H1 (cell line): Measurements from ENCODE around the gene RPL38. TPM values are rescaled to one million over a fixed set of nuclear protein-coding genes. Genes with fewer than 3 reads are reported as not detected.

Experiments
- CTCF ChIA-PET: fragments of 300-600 bp; sonication (Branson Sonifier 250); formaldehyde crosslinking; loops from one replicate; lab custom pipeline; 2021; ENCODE audit not compliant: partially characterized antibody; lab: Charles Lee
- POLR2A ChIA-PET: fragments of 300-600 bp; sonication (Branson Sonifier 250); formaldehyde crosslinking; loops from one replicate; lab custom pipeline; 2021; ENCODE audit warnings: inconsistent platforms; ENCODE audit not compliant: partially characterized antibody; lab: Charles Lee
- DNase-seq, 2 experiments: peaks; one replicate each; pipeline versions ENCODE4 v3.0.0 to v3.0.0-alpha.2; 2010 to 2022; ENCODE audit warnings: low spot score in 2 of 2, low read depth in 1 of 2, mixed read lengths in 1 of 2
- FAIRE-seq: peaks from 2 replicates; lab custom pipeline; 2011; peaks lifted over from hg19 to GRCh38; lab: Jason Lieb, UNC
- H2AFZ ChIP-seq: 2 replicates; pipeline ENCODE4 v1.8.1; 2012; ENCODE audit warnings: low read length, inconsistent platforms
- H2AK5ac ChIP-seq: 2 replicates; pipeline ENCODE4 v1.6.1; 2013; ENCODE audit warnings: low read depth, low read length
- H2BK120ac ChIP-seq: replicated peaks from 2 replicates; pipeline ENCODE3; 2013; ENCODE audit warnings: low read depth, low read length, inconsistent platforms
- H2BK12ac ChIP-seq: 2 replicates; pipeline ENCODE4 v1.6.1; 2013; ENCODE audit warnings: low read depth, low read length
- H2BK15ac ChIP-seq: 2 replicates; pipeline ENCODE4 v1.6.1; 2013; ENCODE audit warnings: low read length
- H2BK20ac ChIP-seq: 2 replicates; pipeline ENCODE4 v1.6.1; 2013; ENCODE audit warnings: low read length
- H2BK5ac ChIP-seq: 2 replicates; pipeline ENCODE4 v1.6.1; 2013; ENCODE audit warnings: low read depth, low read length
- H3K14ac ChIP-seq: 2 replicates; pipeline ENCODE4 v1.6.1; 2013; ENCODE audit warnings: inconsistent platforms; ENCODE audit not compliant: insufficient read length
- H3K18ac ChIP-seq: 2 replicates; pipeline ENCODE4 v1.6.1; 2013; ENCODE audit warnings: low read length; ENCODE audit errors: extremely low read depth
- H3K23ac ChIP-seq: 2 replicates; pipeline ENCODE4 v1.6.1; 2013; ENCODE audit warnings: inconsistent platforms; ENCODE audit not compliant: insufficient read length
- H3K23me2 ChIP-seq: 2 replicates; pipeline ENCODE4 v1.6.1; 2013; ENCODE audit warnings: low read depth, low read length
- H3K27ac ChIP-seq: 2 replicates; pipeline ENCODE4 v1.6.1; 2011; ENCODE audit warnings: low read depth, low read length, inconsistent platforms
- H3K27me3 ChIP-seq, 4 experiments: replicated peaks in 1 of 4; 1 replicate in 1 of 4; 2 replicates in 3 of 4; pipeline versions ENCODE4 v1.6.1 to v1.8.1; 2011 to 2013; ENCODE audit warnings: low read length in 3 of 4, mild to moderate bottlenecking in 3 of 4, inconsistent platforms in 2 of 4, mixed read lengths in 2 of 4, moderate library complexity in 1 of 4; ENCODE audit not compliant: control insufficient read depth in 3 of 4, insufficient read depth in 3 of 4; ENCODE audit errors: extremely low read depth in 1 of 4
- H3K36me3 ChIP-seq, 4 experiments: 2 replicates each; pipeline versions ENCODE4 v1.6.1 to v1.8.1; 2011 to 2013; ENCODE audit warnings: mild to moderate bottlenecking in 4 of 4, low read length in 3 of 4, moderate library complexity in 2 of 4, control low read depth in 1 of 4, inconsistent platforms in 1 of 4; ENCODE audit not compliant: insufficient read depth in 4 of 4, control insufficient read depth in 2 of 4
- H3K4ac ChIP-seq: replicated peaks from 2 replicates; pipeline ENCODE3; 2013; ENCODE audit warnings: low read length, low read depth, mixed read lengths, inconsistent platforms; ENCODE audit not compliant: insufficient read length
- H3K4me1 ChIP-seq, 4 experiments: replicated peaks in 1 of 4; 1 replicate in 1 of 4; 2 replicates in 3 of 4; pipeline versions ENCODE4 v1.6.1 to v1.8.1; 2011 to 2013; ENCODE audit warnings: low read length in 3 of 4, inconsistent platforms in 2 of 4, mixed read lengths in 1 of 4; ENCODE audit not compliant: insufficient read depth in 4 of 4, control insufficient read depth in 3 of 4
- H3K4me2 ChIP-seq, 2 experiments: 2 replicates each; pipeline versions ENCODE4 v1.6.1 to v1.8.1; 2011 to 2013; ENCODE audit warnings: low read depth in 2 of 2, low read length in 2 of 2, control low read depth in 1 of 2, inconsistent platforms in 1 of 2, mild to moderate bottlenecking in 1 of 2; ENCODE audit not compliant: insufficient read depth in 1 of 2
- H3K4me3 ChIP-seq, 4 experiments: fragments of 200-600, 300-600 bp in 1 of 4; sonication (generic), shearing (Covaris generic), sonication (Bioruptor Twin) in 1 of 4; 2 replicates each; pipeline versions ENCODE4 v1.5.1 to v1.8.1; 2011 to 2016; ENCODE audit warnings: low read length in 4 of 4, low read depth in 3 of 4, control low read depth in 2 of 4, inconsistent platforms in 2 of 4, mild to moderate bottlenecking in 2 of 4, mixed read lengths in 1 of 4, moderate library complexity in 1 of 4; ENCODE audit not compliant: insufficient read depth in 2 of 4; ENCODE audit errors: extremely low read depth in 1 of 4
- H3K56ac ChIP-seq: replicated peaks from 2 replicates; pipeline ENCODE3; 2013; ENCODE audit warnings: low read depth, mild to moderate bottlenecking, mixed read lengths, low read length, inconsistent platforms; ENCODE audit not compliant: insufficient read length
- H3K79me1 ChIP-seq: 2 replicates; pipeline ENCODE4 v1.6.1; 2013; ENCODE audit warnings: low read depth, low read length, control low read depth
- H3K79me2 ChIP-seq, 2 experiments: 2 replicates each; pipeline versions ENCODE4 v1.6.1 to v1.8.1; 2012 to 2013; ENCODE audit warnings: low read length in 2 of 2, mild to moderate bottlenecking in 2 of 2, inconsistent platforms in 1 of 2; ENCODE audit not compliant: insufficient read depth in 2 of 2, control insufficient read depth in 1 of 2
- H3K9ac ChIP-seq, 4 experiments: replicated peaks in 1 of 4; 1 replicate in 1 of 4; 2 replicates in 3 of 4; pipeline versions ENCODE4 v1.6.1 to v1.8.1; 2011 to 2013; ENCODE audit warnings: low read depth in 3 of 4, low read length in 3 of 4, control low read depth in 2 of 4, mild to moderate bottlenecking in 2 of 4, moderate library complexity in 2 of 4, inconsistent platforms in 1 of 4; ENCODE audit errors: extremely low read depth in 1 of 4
- H3K9me3 ChIP-seq, 2 experiments: 2 replicates each; pipeline versions ENCODE4 v1.6.1 to v1.8.1; 2012 to 2013; ENCODE audit warnings: mild to moderate bottlenecking in 2 of 2, moderate library complexity in 2 of 2, control low read depth in 1 of 2, inconsistent platforms in 1 of 2, low read depth in 1 of 2, low read length in 1 of 2, mixed read lengths in 1 of 2; ENCODE audit not compliant: insufficient read depth in 2 of 2
- H4K20me1 ChIP-seq, 2 experiments: replicated peaks in 1 of 2; 2 replicates each; pipeline versions ENCODE3 to v1.8.1; 2011 to 2013; ENCODE audit warnings: inconsistent platforms in 2 of 2, low read length in 2 of 2, mild to moderate bottlenecking in 1 of 2; ENCODE audit not compliant: insufficient read depth in 2 of 2, control insufficient read depth in 1 of 2
- H4K5ac ChIP-seq: 2 replicates; pipeline ENCODE4 v1.6.1; 2013; ENCODE audit warnings: low read length, low read depth, mixed read lengths, inconsistent platforms; ENCODE audit not compliant: insufficient read length
- H4K8ac ChIP-seq: 2 replicates; pipeline ENCODE4 v1.8.0; 2013; ENCODE audit warnings: mild to moderate bottlenecking, moderate library complexity, low read length, inconsistent platforms; ENCODE audit not compliant: insufficient read depth; ENCODE audit errors: extremely low read depth
- H4K91ac ChIP-seq: replicated peaks from 2 replicates; pipeline ENCODE3; 2013; ENCODE audit warnings: low read length, mixed read lengths, inconsistent platforms; ENCODE audit not compliant: insufficient read length
- CEBPB ChIP-seq: IDR thresholded peaks from 2 replicates; pipeline ENCODE4 v1.6.1; 2012; ENCODE audit warnings: low read depth, low read length
- CREB1 ChIP-seq: IDR thresholded peaks from 2 replicates; pipeline ENCODE4 v1.6.1; 2012; ENCODE audit warnings: inconsistent platforms
- CTBP2 ChIP-seq: IDR thresholded peaks from 2 replicates; pipeline ENCODE4 v1.7.0; 2011; ENCODE audit warnings: borderline replicate concordance, mild to moderate bottlenecking, moderate library complexity, mixed read lengths, low read length; ENCODE audit not compliant: insufficient read depth, insufficient read length
- EZH2 ChIP-seq: fragments of 200-600 bp; sonication (generic); IDR thresholded peaks from 2 replicates; pipeline ENCODE4 v1.7.1; 2012; ENCODE audit warnings: low read depth, mild to moderate bottlenecking, moderate library complexity, low read length, inconsistent platforms; ENCODE audit not compliant: severe bottlenecking
- POLR2AphosphoS5 ChIP-seq: IDR thresholded peaks from 2 replicates; pipeline ENCODE4 v1.6.1; 2011; ENCODE audit warnings: low read depth, low read length
- RBBP5 ChIP-seq: IDR thresholded peaks from 2 replicates; pipeline ENCODE4 v1.7.1; 2012; ENCODE audit warnings: low read depth, mild to moderate bottlenecking, inconsistent platforms, low read length, moderate library complexity, borderline replicate concordance
- SIRT6 ChIP-seq: IDR thresholded peaks from one replicate; pipeline ENCODE4 v1.7.1; 2012; ENCODE audit warnings: low read length, inconsistent platforms
- SIX5 ChIP-seq: IDR thresholded peaks from 2 replicates; pipeline ENCODE4 v1.6.1; 2011; ENCODE audit warnings: mild to moderate bottlenecking, low read depth, low read length
- TAF7 ChIP-seq: optimal IDR thresholded peaks from 2 replicates; pipeline ENCODE3; 2011; ENCODE audit warnings: low read depth, mild to moderate bottlenecking, inconsistent platforms, low read length, moderate library complexity, borderline replicate concordance
- TEAD4 ChIP-seq: IDR thresholded peaks from 2 replicates; pipeline ENCODE4 v1.6.1; 2012; ENCODE audit warnings: low read depth, low read length, inconsistent platforms, mixed read lengths
- YY1 ChIP-seq: IDR thresholded peaks from 2 replicates; pipeline ENCODE4 v1.6.1; 2011; ENCODE audit warnings: low read depth, mild to moderate bottlenecking, low read length
- WGBS, 2 experiments: shearing (Covaris generic) in 1 of 2; methylation state at CpG; one replicate each; pipeline versions ENCODE4 v1.1.6 to v1.1.7; 2013 to 2015; ENCODE audit warnings: low lambda C conversion rate in 2 of 2, mixed read lengths in 2 of 2, inconsistent platforms in 1 of 2, low coverage in 1 of 2, missing lambda C conversion rate in 1 of 2; ENCODE audit not compliant: insufficient replicate concordance in 2 of 2, insufficient coverage in 1 of 2, insufficient read length in 1 of 2; ENCODE audit errors: extremely low coverage in 1 of 2, missing lambda C conversion rate in 1 of 2; 5-methylcytosine and 5-hydroxymethylcytosine counted together
- polyA plus RNA-seq, 7 experiments: library from polyadenylated mRNA; depleted of rRNA in 3 of 7; stranded (reverse) in 5 of 7; unstranded in 2 of 7; fragments of >200 nt in 5 of 7; fragments of 200-250 nt in 2 of 7; gene quantifications; 1 replicate in 5 of 7; 2 replicates in 1 of 7; 4 replicates in 1 of 7; pipeline versions ENCODE4 v1.2.1 to v1.2.3, GENCODE V29; 2011 to 2013; ENCODE audit warnings: missing spikeins in 2 of 7, mixed read lengths in 2 of 7
- total RNA-seq: library from RNA; stranded (reverse); fragmentation: NEBNext Ultra II Directional; extraction: Animal tissue kit (Norgen Biotek cat#: 25700); gene quantifications from 2 replicates; pipeline ENCODE4 v1.2.1, GENCODE V29; 2021
- TF ChIP-seq, protein P1 (sequence below): IDR thresholded peaks from 2 replicates; pipeline ENCODE4 v1.6.1; 2011; ENCODE audit warnings: low read depth, mild to moderate bottlenecking, low read length; ENCODE audit not compliant: insufficient read depth

Gene RPL38
- total and polyA plus RNA-seq, 2 of the 8 experiments (the other 6 are each of a cell fraction or from before 2014, with no cell fraction given) = 412 to 1,195 TPM

DNA sequence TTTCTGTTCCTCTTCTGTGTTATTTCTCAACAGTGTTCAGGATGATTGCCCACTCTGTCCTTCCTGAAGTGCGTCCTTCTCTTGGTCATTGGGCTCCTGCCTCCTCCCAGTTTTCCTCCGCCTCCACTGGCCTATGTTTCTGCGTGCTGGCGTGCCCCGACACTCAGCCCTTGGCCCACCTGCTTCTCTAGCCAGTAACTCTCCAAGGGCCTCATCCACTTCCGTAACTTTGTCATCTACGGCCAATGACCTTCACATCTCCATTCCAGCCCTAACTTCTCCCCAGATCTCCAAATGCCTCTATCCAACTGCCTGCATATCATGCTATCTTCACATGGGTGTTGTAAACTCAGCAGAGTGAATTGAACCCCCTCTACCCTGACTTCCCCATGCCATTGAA is 39.6 kb upstream of the RPL38 start:
- FAIRE-seq (no peak), DNase-seq (no peak)
- no peak overlapping the region for H3K9ac ChIP-seq
- no peak overlapping the region for H2BK5ac ChIP-seq
- H3K4me1 ChIP-seq = no peaks in the 10 kb centered on the region; a peak in 3 of 7 replicates
- WGBS, 2 experiments = 65% methylated on average over 7 of the region's 7 CpGs; no CpG with 5 or more reads in 1 of the 2 experiments
- no peak overlapping the region for H3K4me3 ChIP-seq
- no peak overlapping the region for H4K5ac ChIP-seq
- TF ChIP-seq TEAD4 (no peak), CEBPB (no peak), EZH2 (no peak), POLR2AphosphoS5 (no peak), YY1 (no peak), CTBP2 (no peak), SIRT6 (no peak), TAF7 (no peak), SIX5 (no peak), CREB1 (no peak), RBBP5 (no peak)
- TF ChIP-seq, protein P1, sequence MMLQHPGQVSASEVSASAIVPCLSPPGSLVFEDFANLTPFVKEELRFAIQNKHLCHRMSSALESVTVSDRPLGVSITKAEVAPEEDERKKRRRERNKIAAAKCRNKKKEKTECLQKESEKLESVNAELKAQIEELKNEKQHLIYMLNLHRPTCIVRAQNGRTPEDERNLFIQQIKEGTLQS = no peak
- H3K79me2 ChIP-seq = no peaks in the 10 kb centered on the region
- H2AK5ac ChIP-seq = no peak overlapping the region
- no peak overlapping the region for H3K56ac ChIP-seq
- no peaks in the 10 kb centered on the region for H3K9me3 ChIP-seq
- no peaks in the 10 kb centered on the region for H3K36me3 ChIP-seq
- H4K20me1 ChIP-seq = no peaks in the 10 kb centered on the region
- no peak overlapping the region for H2BK120ac ChIP-seq
- peak overlapping the region; percentile 83 for H2AFZ ChIP-seq
- no peak overlapping the region for H2BK15ac ChIP-seq
- ChIA-PET POLR2A (interaction anchor here (0.7 kb wide), 1 partner anchor 10 kb away, joined by 3 read pairs; no protein-coding TSS in a partner anchor), CTCF (interaction anchor here (1.3 to 1.9 kb wide), 3 partner anchors 10 to 74 kb away, joined by 3 to 7 read pairs (median 4); no protein-coding TSS in a partner anchor)
- peaks cover 2% of the 10 kb centered on the region; the same call in 1 of the 2 replicates for H3K23me2 ChIP-seq
- H3K79me1 ChIP-seq = no peaks in the 10 kb centered on the region
- no peak overlapping the region for H3K27ac ChIP-seq
- no peak overlapping the region; the same call in 1 of the 2 replicates for H3K18ac ChIP-seq
- H3K14ac ChIP-seq = no peak overlapping the region
- H3K4me2 ChIP-seq = no peak overlapping the region; a peak in 1 of 4 replicates
- H2BK12ac ChIP-seq = no peak overlapping the region
- H2BK20ac ChIP-seq = peak overlapping the region; percentile 21; the same call in 1 of the 2 replicates
- no peaks in the 10 kb centered on the region for H3K27me3 ChIP-seq
- H3K4ac ChIP-seq = no peak overlapping the region
- no peak overlapping the region for H3K23ac ChIP-seq
- H4K91ac ChIP-seq = no peak overlapping the region
- H4K8ac ChIP-seq = peak overlapping the region; percentile 58; the same call in 1 of the 2 replicates
